Neural crest cell (in vitro differentiated cells): Measurements from ENCODE around the gene ARID3C. TPM values are rescaled to one million over a fixed set of nuclear protein-coding genes. Genes with fewer than 3 reads are reported as not detected.

Experiments
- DNase-seq: peaks from one replicate; pipeline ENCODE4 v3.0.0; 2021; ENCODE audit warnings: low read depth, mixed read lengths, low spot score
- H3K27ac Mint-ChIP-seq: one replicate; pipeline ENCODE4 v1.8.0; 2021; ENCODE audit warnings: mild to moderate bottlenecking, mixed read lengths; ENCODE audit not compliant: unreplicated experiment
- H3K27me3 Mint-ChIP-seq: 2 replicates; pipeline ENCODE4 v1.8.0; 2021; ENCODE audit warnings: low read depth, mild to moderate bottlenecking, mixed read lengths
- H3K36me3 Mint-ChIP-seq: 2 replicates; pipeline ENCODE4 v1.8.0; 2021; ENCODE audit warnings: low read depth, mild to moderate bottlenecking, mixed read lengths
- H3K4me1 Mint-ChIP-seq: 2 replicates; pipeline ENCODE4 v1.8.0; 2021; ENCODE audit warnings: mixed read lengths
- H3K4me3 Mint-ChIP-seq: one replicate; pipeline ENCODE4 v1.8.0; 2021; ENCODE audit warnings: mild to moderate bottlenecking, mixed read lengths
- H3K9me3 Mint-ChIP-seq: 2 replicates; pipeline ENCODE4 v1.8.0; 2021; ENCODE audit warnings: mixed read lengths
- CTCF ChIP-seq: fragments of 200-600 bp; sonication (generic); conservative IDR thresholded peaks from 2 replicates; pipeline ENCODE4 v1.5.0; 2021; ENCODE audit warnings: antibody characterized with exemption, mild to moderate bottlenecking
- total RNA-seq: library from RNA; stranded (reverse); gene quantifications from 2 replicates; pipeline ENCODE4 v1.2.1, GENCODE V29; 2021

ARID3C gene
- total RNA-seq, 1 donor from 2014 or later = 0.68 TPM

- DNase-seq = no peak
- peaks cover 35% of the 10 kb centered on the region for H3K4me1 Mint-ChIP-seq
- peaks cover 25% of the 10 kb centered on the region for H3K27me3 Mint-ChIP-seq
- H3K36me3 Mint-ChIP-seq = peaks cover 5% of the 10 kb centered on the region
- H3K9me3 Mint-ChIP-seq = no peaks in the 10 kb centered on the region
- H3K27ac Mint-ChIP-seq = no peak overlapping the region
- H3K4me3 Mint-ChIP-seq = peak overlapping the region; percentile 73
- no peak for TF ChIP-seq CTCF
Measured at GRCh38 chr9:34635556-34635955, 6.7 kb upstream of the ARID3C start.

- H3K27ac Mint-ChIP-seq = no peak overlapping the region
- no peaks in the 10 kb centered on the region for H3K9me3 Mint-ChIP-seq
- H3K36me3 Mint-ChIP-seq = peaks cover 5% of the 10 kb centered on the region
- no peak for TF ChIP-seq CTCF
- DNase-seq = no peak
- H3K4me1 Mint-ChIP-seq = peaks cover 35% of the 10 kb centered on the region
- peaks cover 33% of the 10 kb centered on the region for H3K27me3 Mint-ChIP-seq
- peak overlapping the region; percentile 69 for H3K4me3 Mint-ChIP-seq
Measured at GRCh38 chr9:34634551-34635248, 5.8 kb upstream of the ARID3C start.

- peaks cover 40% of the 10 kb centered on the region for H3K4me1 Mint-ChIP-seq
- no peaks in the 10 kb centered on the region for H3K9me3 Mint-ChIP-seq
- peaks cover 5% of the 10 kb centered on the region for H3K36me3 Mint-ChIP-seq
- H3K4me3 Mint-ChIP-seq = peak overlapping the region; percentile 69
- peaks cover 40% of the 10 kb centered on the region for H3K27me3 Mint-ChIP-seq
- peak; percentile 90 for TF ChIP-seq CTCF
- no peak overlapping the region for H3K27ac Mint-ChIP-seq
- peak; percentile 79 for DNase-seq
Measured at GRCh38 chr9:34633851-34634550, 5.1 kb upstream of the ARID3C start.

GRCh38 chr9:34633166-34633565 is 4.3 kb upstream of the ARID3C start:
- peak overlapping the region; percentile 16 for H3K4me3 Mint-ChIP-seq
- TF ChIP-seq CTCF = no peak
- H3K36me3 Mint-ChIP-seq = peaks cover 5% of the 10 kb centered on the region
- H3K9me3 Mint-ChIP-seq = no peaks in the 10 kb centered on the region
- peaks cover 41% of the 10 kb centered on the region for H3K4me1 Mint-ChIP-seq
- H3K27ac Mint-ChIP-seq = no peak overlapping the region
- H3K27me3 Mint-ChIP-seq = peaks cover 46% of the 10 kb centered on the region
- no peak for DNase-seq

GRCh38 chr9:34630402-34631154 is 1.7 kb upstream of the ARID3C start:
- H3K27ac Mint-ChIP-seq = no peak overlapping the region
- no peaks in the 10 kb centered on the region for H3K36me3 Mint-ChIP-seq
- H3K4me3 Mint-ChIP-seq = peak overlapping the region; percentile 1
- peaks cover 72% of the 10 kb centered on the region for H3K27me3 Mint-ChIP-seq
- TF ChIP-seq CTCF = no peak
- no peaks in the 10 kb centered on the region for H3K9me3 Mint-ChIP-seq
- peaks cover 30% of the 10 kb centered on the region for H3K4me1 Mint-ChIP-seq
- no peak for DNase-seq
